K562 (cell line): ENCODE measurements around the gene MAST3.

Experiments used
- CREB1 ChIP-seq, 2 experiments: sonication (generic) in 1 of 2; formaldehyde crosslinking in 1 of 2; IDR thresholded peaks; 2 replicates each; pipeline versions ENCODE4 v1.6.1 to v1.8.0; 2012 to 2022; ENCODE audit warnings: inconsistent platforms in 1 of 2, mild to moderate bottlenecking in 1 of 2, missing genetic modification reagents in 1 of 2, moderate library complexity in 1 of 2
- ELF1 ChIP-seq: fragments of 200-800 bp; sonication (Bioruptor generic); IDR thresholded peaks from 2 replicates; pipeline ENCODE4 v1.6.1; 2016; ENCODE audit warnings: missing genetic modification characterization, missing compliant biosample characterization
- HNRNPLL ChIP-seq: fragments of 200-400 bp; formaldehyde crosslinking; IDR thresholded peaks from 2 replicates; pipeline ENCODE4 v1.6.1; 2017; ENCODE audit warnings: low read length, low read depth, mild to moderate bottlenecking; ENCODE audit not compliant: poor library complexity, severe bottlenecking
- MYNN ChIP-seq, 2 experiments: sonication (generic); formaldehyde crosslinking in 1 of 2; IDR thresholded peaks; 2 replicates each; pipeline versions ENCODE4 v1.5.0 to v1.6.1; 2016 to 2020; ENCODE audit warnings: antibody characterized with exemption in 1 of 2, missing genetic modification reagents in 1 of 2
- POLR2A ChIP-seq: fragments of 450-650 bp; conservative IDR thresholded peaks from 2 replicates; pipeline ENCODE4 v1.6.1; 2016
- SIN3B ChIP-seq: fragments of 450-650 bp; IDR thresholded peaks from 2 replicates; pipeline ENCODE4 v1.6.1; 2017; ENCODE audit warnings: low read depth, mild to moderate bottlenecking, moderate library complexity
- ZNF445 ChIP-seq: fragments of 250-450 bp; sonication (Bioruptor Pico); IDR thresholded peaks from 2 replicates; pipeline ENCODE4 v1.4.0; 2020; ENCODE audit warnings: low read depth, mild to moderate bottlenecking, moderate library complexity
- TF ChIP-seq, protein P1 (sequence below), 3 experiments: IDR thresholded peaks in 2 of 3; conservative IDR thresholded peaks in 1 of 3; 2 replicates each; pipeline ENCODE4 v1.5.1; 2011 to 2012; ENCODE audit warnings: low read length in 3 of 3, mild to moderate bottlenecking in 3 of 3, control low read depth in 2 of 3, improper control_type of control experiment in 1 of 3, inconsistent platforms in 1 of 3, low read depth in 1 of 3, mixed read lengths in 1 of 3, moderate library complexity in 1 of 3; ENCODE audit not compliant: insufficient read depth in 2 of 3
- TF ChIP-seq, protein P2 (sequence below): sonication (generic); formaldehyde crosslinking; IDR thresholded peaks from 2 replicates; pipeline ENCODE4 v1.5.0; 2020; ENCODE audit warnings: missing genetic modification reagents

DNA sequence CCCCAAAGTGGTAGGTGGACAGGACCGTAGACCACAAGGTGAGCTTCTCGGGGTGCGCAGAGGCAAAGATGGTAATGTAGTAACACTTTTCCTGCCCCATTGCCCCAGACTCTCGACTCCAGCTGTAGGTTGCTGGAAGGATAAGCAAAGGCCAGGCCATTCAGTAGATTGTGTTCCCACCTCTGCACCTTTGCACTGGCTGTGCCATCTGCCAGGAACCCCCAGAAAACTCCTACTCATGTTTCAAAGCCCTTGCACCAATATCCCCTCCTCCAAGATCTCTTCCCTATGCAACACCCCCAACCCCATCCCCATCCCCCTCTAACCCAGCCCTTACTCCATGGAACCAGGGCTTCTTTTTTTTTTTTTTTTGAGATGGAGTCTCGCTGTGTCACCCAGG, 29.2 kb upstream of the MAST3 start:
- TF ChIP-seq HNRNPLL (no peak), MYNN (IDR thresholded peaks at IDR 0.05) (no peak), MYNN (CRISPR knock-in tag; IDR thresholded peaks at IDR 0.05) (no peak), CREB1 (IDR thresholded peaks at IDR 0.05) (no peak), CREB1 (CRISPR knock-in tag; IDR thresholded peaks at IDR 0.05) (no peak), ELF1 (no peak), ZNF445 (CRISPR knock-in tag) (no peak), SIN3B (no peak), POLR2A (no peak)
- TF ChIP-seq, protein P1, sequence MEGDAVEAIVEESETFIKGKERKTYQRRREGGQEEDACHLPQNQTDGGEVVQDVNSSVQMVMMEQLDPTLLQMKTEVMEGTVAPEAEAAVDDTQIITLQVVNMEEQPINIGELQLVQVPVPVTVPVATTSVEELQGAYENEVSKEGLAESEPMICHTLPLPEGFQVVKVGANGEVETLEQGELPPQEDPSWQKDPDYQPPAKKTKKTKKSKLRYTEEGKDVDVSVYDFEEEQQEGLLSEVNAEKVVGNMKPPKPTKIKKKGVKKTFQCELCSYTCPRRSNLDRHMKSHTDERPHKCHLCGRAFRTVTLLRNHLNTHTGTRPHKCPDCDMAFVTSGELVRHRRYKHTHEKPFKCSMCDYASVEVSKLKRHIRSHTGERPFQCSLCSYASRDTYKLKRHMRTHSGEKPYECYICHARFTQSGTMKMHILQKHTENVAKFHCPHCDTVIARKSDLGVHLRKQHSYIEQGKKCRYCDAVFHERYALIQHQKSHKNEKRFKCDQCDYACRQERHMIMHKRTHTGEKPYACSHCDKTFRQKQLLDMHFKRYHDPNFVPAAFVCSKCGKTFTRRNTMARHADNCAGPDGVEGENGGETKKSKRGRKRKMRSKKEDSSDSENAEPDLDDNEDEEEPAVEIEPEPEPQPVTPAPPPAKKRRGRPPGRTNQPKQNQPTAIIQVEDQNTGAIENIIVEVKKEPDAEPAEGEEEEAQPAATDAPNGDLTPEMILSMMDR (IDR thresholded peaks at IDR 0.05 in 2 of 3, conservative IDR thresholded peaks at IDR 0.05 in 1 of 3; ENCODE audit: insufficient read depth in 2 of 3, low read depth in 1 of 3, low read length in 3 of 3) = no peak
- TF ChIP-seq, protein P2, sequence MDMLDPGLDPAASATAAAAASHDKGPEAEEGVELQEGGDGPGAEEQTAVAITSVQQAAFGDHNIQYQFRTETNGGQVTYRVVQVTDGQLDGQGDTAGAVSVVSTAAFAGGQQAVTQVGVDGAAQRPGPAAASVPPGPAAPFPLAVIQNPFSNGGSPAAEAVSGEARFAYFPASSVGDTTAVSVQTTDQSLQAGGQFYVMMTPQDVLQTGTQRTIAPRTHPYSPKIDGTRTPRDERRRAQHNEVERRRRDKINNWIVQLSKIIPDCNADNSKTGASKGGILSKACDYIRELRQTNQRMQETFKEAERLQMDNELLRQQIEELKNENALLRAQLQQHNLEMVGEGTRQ (CRISPR knock-in tag) = no peak
